ENCODE results near the gene SPATA25. TPM values are rescaled to one million over a fixed set of nuclear protein-coding genes. Genes with fewer than 3 reads are reported as not detected.

SPATA25 gene
- polyA plus RNA-seq, 1 donor from 2014 or later: 5.1 TPM

DNA sequence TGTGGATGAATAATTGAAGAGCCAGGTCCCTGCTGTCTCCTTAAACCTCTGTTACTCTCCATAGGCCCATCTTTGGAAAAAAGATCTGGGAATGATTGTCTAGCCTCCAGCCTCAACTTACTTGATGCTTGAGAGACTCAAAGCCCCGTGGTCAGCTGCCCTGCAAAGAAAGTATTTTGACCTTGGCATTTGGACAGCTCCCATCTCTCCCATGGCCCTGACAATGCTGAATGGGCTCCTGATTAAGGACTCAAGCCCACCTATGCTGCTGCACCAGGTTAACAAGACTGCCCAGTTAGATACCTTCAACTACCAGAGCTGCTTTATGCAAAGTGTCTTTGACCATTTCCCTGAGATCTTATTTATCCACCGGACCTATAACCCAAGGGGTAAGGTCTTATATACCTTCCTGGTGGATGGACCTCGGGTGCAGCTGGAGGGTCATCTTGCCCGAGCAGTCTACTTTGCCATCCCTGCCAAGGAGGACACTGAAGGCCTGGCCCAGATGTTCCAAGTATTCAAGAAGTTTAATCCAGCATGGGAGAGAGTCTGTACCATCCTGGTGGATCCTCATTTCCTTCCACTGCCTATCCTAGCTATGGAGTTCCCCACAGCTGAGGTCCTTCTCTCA, 4.8 kb downstream of the SPATA25 start:
- H3K4me2 ChIP-seq (ENCODE audit: low read length): no peak overlapping the region

GRCh38 chr20:45880988-45881788, 6.2 kb downstream of the SPATA25 start, which contains the start of gene ZSWIM1:
TSS of gene ZSWIM1 (plus strand) at chr20:45881227. CDS start at chr20:45882593, 1,366 bp downstream.
- peak; percentile 87 for TF ChIP-seq TAF1 (IDR thresholded peaks at IDR 0.05; ENCODE audit: low read depth)
- peak; percentile 92 for TF ChIP-seq REST (IDR thresholded peaks at IDR 0.05; ENCODE audit: borderline replicate concordance)
- TF ChIP-seq RAD21 (conservative IDR thresholded peaks at IDR 0.05): no peak
- TF ChIP-seq MXI1 (conservative IDR thresholded peaks at IDR 0.05; ENCODE audit: poor library complexity, severe bottlenecking): peak; percentile 81
- peak; percentile 94 for TF ChIP-seq POLR2AphosphoS5 (IDR thresholded peaks at IDR 0.05)
- peak; percentile 24 for TF ChIP-seq CTCF (IDR thresholded peaks at IDR 0.05; ENCODE audit: poor library complexity, severe bottlenecking)
- no peaks in the 10 kb centered on the region for H3K36me3 ChIP-seq (ENCODE audit: insufficient read depth, low read length)

More for the DNA sequence above, 4.8 kb downstream of the SPATA25 start:
- Histone ChIP-seq H3K9ac (ENCODE audit: low read length) (no peak overlapping the region), H4K20me1 (ENCODE audit: insufficient read depth) (no peaks in the 10 kb centered on the region), H3K9me3 (ENCODE audit: low read length) (no peaks in the 10 kb centered on the region), H3K9me2 (ENCODE audit: insufficient read depth, low read length) (no peaks in the 10 kb centered on the region), H2AFZ (ENCODE audit: low read depth, low read length) (no peak overlapping the region), H3K79me2 (replicated peaks; ENCODE audit: insufficient read depth, low read length) (peaks cover 12% of the 10 kb centered on the region), H3K36me3 (ENCODE audit: insufficient read depth, low read length) (no peaks in the 10 kb centered on the region), H3F3A (ENCODE audit: insufficient read depth, low read length, poor library complexity, severe bottlenecking) (no peaks in the 10 kb centered on the region), H3K27me3 (ENCODE audit: insufficient read depth, low read depth, low read length) (no peaks in the 10 kb centered on the region), H3K27ac (ENCODE audit: low read length) (no peak overlapping the region), H3K4me3 (ENCODE audit: low read length) (no peak overlapping the region)
- no peak for TF ChIP-seq RAD21 (conservative IDR thresholded peaks at IDR 0.05)
- TF ChIP-seq SMC3 (conservative IDR thresholded peaks at IDR 0.05; ENCODE audit: poor library complexity): no peak
- no peak for TF ChIP-seq CTCF (IDR thresholded peaks at IDR 0.05; ENCODE audit: poor library complexity, severe bottlenecking)
- TF ChIP-seq REST (IDR thresholded peaks at IDR 0.05; ENCODE audit: borderline replicate concordance): no peak

More at GRCh38 chr20:45880988-45881788, 6.2 kb downstream of the SPATA25 start, which contains the start of gene ZSWIM1:
- Histone ChIP-seq H3K9me2 (ENCODE audit: insufficient read depth, low read length) (no peaks in the 10 kb centered on the region), H3K27ac (ENCODE audit: low read length) (peak within 1 kb of the TSS; percentile 68), H3K9me3 (ENCODE audit: low read length) (no peaks in the 10 kb centered on the region), H3K27me3 (ENCODE audit: insufficient read depth, low read depth, low read length) (no peaks in the 10 kb centered on the region), H4K20me1 (ENCODE audit: insufficient read depth) (no peaks in the 10 kb centered on the region), H3K9ac (ENCODE audit: low read length) (peak within 1 kb of the TSS; percentile 64), H3K4me3 (ENCODE audit: low read length) (peak within 1 kb of the TSS; percentile 67), H2AFZ (ENCODE audit: low read depth, low read length) (peak within 1 kb of the TSS; percentile 6), H3K79me2 (replicated peaks; ENCODE audit: insufficient read depth, low read length) (peaks cover 12% of the 10 kb centered on the region), H3F3A (ENCODE audit: insufficient read depth, low read length, poor library complexity, severe bottlenecking) (no peaks in the 10 kb centered on the region), H3K4me2 (ENCODE audit: low read length) (peak within 1 kb of the TSS; percentile 68)

Data from neural cell (in vitro differentiated cells).